CD4-positive, alpha-beta T cell (primary cell): ENCODE measurements around the gene IL37. TPM values are rescaled to one million over a fixed set of nuclear protein-coding genes. Genes with fewer than 3 reads are reported as not detected.
"Not testable (repeated sequence)": the region's sequence is repeated elsewhere in the genome, so short reads cannot be mapped to it uniquely, and the experiment has no call there.

Source experiments
- ATAC-seq: fragments of 200-7000 bp; cut with Tn5 transposase; one replicate; pipeline ENCODE4 v1.10.0; 2022; ENCODE audit warnings: mild to moderate bottlenecking; ENCODE audit not compliant: poor library complexity
- CTCF ChIA-PET: fragments of 350-600 bp; sonication (Branson Sonifier 250); formaldehyde crosslinking; loops from one replicate; lab custom pipeline; 2021; ENCODE audit warnings: antibody characterized with exemption, inconsistent platforms; lab: Charles Lee
- POLR2A ChIA-PET: fragments of 350-600 bp; sonication (Branson Sonifier 250); formaldehyde crosslinking; loops from one replicate; lab custom pipeline; 2021; ENCODE audit warnings: antibody characterized with exemption, inconsistent platforms; lab: Charles Lee
- DNase-seq, 14 experiments: peaks; one replicate each; pipeline ENCODE4 v3.0.0-alpha.2; 2013 to 2020; ENCODE audit warnings: mixed read lengths in 2 of 14
- H3K27ac ChIP-seq, 2 donors: one replicate each; pipeline versions ENCODE4 v1.5.1 to v1.7.0; 2013; ENCODE audit warnings: low read length in 2 of 2, low read depth in 1 of 2, mild to moderate bottlenecking in 1 of 2
- H3K27me3 ChIP-seq, 2 experiments: 1 replicate in 1 of 2; 2 replicates in 1 of 2; pipeline versions ENCODE4 v1.6.1 to v1.7.0; 2013; ENCODE audit warnings: low read length in 2 of 2, control low read depth in 1 of 2, mild to moderate bottlenecking in 1 of 2, moderate library complexity in 1 of 2; ENCODE audit not compliant: insufficient read depth in 2 of 2, control insufficient read depth in 1 of 2
- H3K36me3 ChIP-seq: one replicate; pipeline ENCODE4 v1.6.1; 2013; ENCODE audit warnings: low read length, control low read depth; ENCODE audit not compliant: insufficient read depth
- H3K4me1 ChIP-seq: one replicate; pipeline ENCODE4 v1.6.1; 2013; ENCODE audit warnings: low read length, control low read depth; ENCODE audit not compliant: insufficient read depth
- H3K4me3 ChIP-seq: one replicate; pipeline ENCODE4 v1.5.1; 2013; ENCODE audit warnings: mild to moderate bottlenecking, low read length, moderate library complexity
- H3K9me3 ChIP-seq, 2 experiments: 1 replicate in 1 of 2; 2 replicates in 1 of 2; pipeline versions ENCODE4 v1.6.1 to v1.7.0; 2013; ENCODE audit warnings: low read length in 2 of 2, mild to moderate bottlenecking in 2 of 2, control low read depth in 1 of 2, moderate library complexity in 1 of 2; ENCODE audit not compliant: control insufficient read depth in 1 of 2, insufficient read depth in 1 of 2
- H3K27ac Mint-ChIP-seq: one replicate; pipeline ENCODE4 v1.8.0; 2020; ENCODE audit warnings: mixed read lengths
- H3K27me3 Mint-ChIP-seq: one replicate; pipeline ENCODE4 v1.8.0; 2021; ENCODE audit warnings: mixed read lengths
- H3K36me3 Mint-ChIP-seq: one replicate; pipeline ENCODE4 v1.8.0; 2021; ENCODE audit warnings: low read depth, mixed read lengths
- H3K4me1 Mint-ChIP-seq: one replicate; pipeline ENCODE4 v1.8.0; 2021; ENCODE audit warnings: low read depth, mixed read lengths
- H3K4me3 Mint-ChIP-seq: one replicate; pipeline ENCODE4 v1.8.0; 2020; ENCODE audit warnings: mild to moderate bottlenecking, mixed read lengths
- H3K9me3 Mint-ChIP-seq: one replicate; pipeline ENCODE4 v1.8.0; 2020; ENCODE audit warnings: mixed read lengths
- CTCF ChIP-seq: fragments of 200-600 bp; IDR thresholded peaks from one replicate; pipeline ENCODE4 v1.8.0; 2022; ENCODE audit warnings: antibody characterized with exemption, mild to moderate bottlenecking
- intact Hi-C, 2 experiments: fragments of 100-400 bp; cut with DNase I in 1 of 2; cut with micrococcal nuclease in 1 of 2; formaldehyde crosslinking; loops; one replicate each; pipeline versions ENCODE4 v1.15.1 to v1.9.0; 2023 to 2025; cut with DNase I, micrococcal nuclease
- total RNA-seq, 174 experiments: library from RNA in 2 of 174; stranded (reverse) in 2 of 174; gene quantifications; one replicate each; pipeline ENCODE4 v1.2.3 and lab custom pipeline; 2021 to 2026

The IL37 gene
- total RNA-seq, 2 experiments from 2014 or later = not detected

- H3K27ac ChIP-seq = no peak overlapping the region
- H3K36me3 ChIP-seq = no peaks in the 10 kb centered on the region
- ChIA-PET CTCF (no interaction called here), POLR2A (no interaction called here)
- TF ChIP-seq CTCF = no peak
- H3K27me3 ChIP-seq = no peaks in the 10 kb centered on the region
- H3K4me3 Mint-ChIP-seq = no peak overlapping the region
- no peaks in the 10 kb centered on the region for H3K4me1 Mint-ChIP-seq
- no peak overlapping the region for H3K4me3 ChIP-seq
- H3K36me3 Mint-ChIP-seq = no peaks in the 10 kb centered on the region
- no peaks in the 10 kb centered on the region for H3K9me3 Mint-ChIP-seq
- H3K9me3 ChIP-seq = no peaks in the 10 kb centered on the region
- ATAC-seq (no peak), DNase-seq (no peak)
- H3K27ac Mint-ChIP-seq = no peak overlapping the region
- H3K27me3 Mint-ChIP-seq = peaks cover 13% of the 10 kb centered on the region
- intact Hi-C loops = no loop called here
- no peaks in the 10 kb centered on the region for H3K4me1 ChIP-seq
Observed at GRCh38 chr2:112896909-112897623, 13.9 kb upstream of the IL37 start.

- ChIA-PET POLR2A (no interaction called here), CTCF (no interaction called here)
Observed at GRCh38 chr2:112897624-112897978, 13.4 kb upstream of the IL37 start.

GRCh38 chr2:112901431-112902065 lies 9.4 kb upstream of the IL37 start:
- intact Hi-C loops, H3K27ac ChIP-seq, POLR2A ChIA-PET: not testable (repeated sequence)

More at GRCh38 chr2:112897624-112897978, 13.4 kb upstream of the IL37 start:
- Mint-ChIP-seq H3K27ac (no peak overlapping the region), H3K27me3 (peaks cover 13% of the 10 kb centered on the region), H3K9me3 (no peaks in the 10 kb centered on the region), H3K4me1 (no peaks in the 10 kb centered on the region), H3K4me3 (no peak overlapping the region), H3K36me3 (no peaks in the 10 kb centered on the region)
- TF ChIP-seq CTCF = no peak
- intact Hi-C loops = no loop called here
- Histone ChIP-seq H3K4me3 (no peak overlapping the region), H3K36me3 (no peaks in the 10 kb centered on the region), H3K27me3 (no peaks in the 10 kb centered on the region), H3K27ac (no peak overlapping the region), H3K9me3 (no peaks in the 10 kb centered on the region), H3K4me1 (no peaks in the 10 kb centered on the region)
- ATAC-seq (no peak), DNase-seq (no peak)

More at GRCh38 chr2:112901431-112902065, 9.4 kb upstream of the IL37 start:
- H3K27me3 ChIP-seq, DNase-seq, H3K4me3 Mint-ChIP-seq, H3K4me1 ChIP-seq, H3K9me3 ChIP-seq, H3K27me3 Mint-ChIP-seq, H3K36me3 ChIP-seq, H3K36me3 Mint-ChIP-seq, ATAC-seq, H3K9me3 Mint-ChIP-seq, H3K4me1 Mint-ChIP-seq, H3K27ac Mint-ChIP-seq, CTCF ChIA-PET, H3K4me3 ChIP-seq: not testable (repeated sequence)
